ENCODE measurements around the gene AKAP9.

The AKAP9 gene

DNA sequence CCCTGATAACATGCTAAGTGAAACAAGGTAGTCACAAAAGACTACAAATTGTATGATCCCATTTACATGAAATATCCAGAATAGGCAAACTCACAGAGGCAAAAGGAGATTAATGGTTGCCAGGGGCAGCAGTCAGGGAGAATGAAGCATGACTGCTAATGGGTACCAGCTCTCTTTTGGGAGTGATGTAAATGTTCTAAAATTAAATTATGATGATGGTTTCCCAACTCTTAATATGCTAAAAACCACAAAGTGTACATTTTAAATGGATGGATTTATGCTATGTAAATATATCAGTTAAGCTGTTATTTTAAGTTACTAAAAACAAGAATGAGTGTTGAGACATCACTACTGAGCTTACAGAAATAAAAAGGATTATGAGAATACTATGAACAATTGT, 181.0 kb downstream of the AKAP9 start:
- Histone ChIP-seq H3K9me3 (replicated peaks in 1 of 11) (peaks cover 0 to 24% (median 16%) of the 10 kb centered on the region in 11 experiments; a peak in 12 of 22 replicates), H4K20me1 (peaks cover 0 to 11% (median 0%) of the 10 kb centered on the region in 11 experiments; a peak in 3 of 22 replicates), H3K4me3 (no peak overlapping the region), H3K4me1 (no peaks in the 10 kb centered on the region), H3K27me3 (no peaks in the 10 kb centered on the region), H3K36me3 (peaks cover 85 to 100% (median 97%) of the 10 kb centered on the region in 11 experiments), H3K9ac (no peak overlapping the region), H3K27ac (no peak overlapping the region), H3K4me2 (no peak overlapping the region)
- TF ChIP-seq Cebpa-rat (IDR thresholded peaks at IDR 0.05) = no peak

DNA sequence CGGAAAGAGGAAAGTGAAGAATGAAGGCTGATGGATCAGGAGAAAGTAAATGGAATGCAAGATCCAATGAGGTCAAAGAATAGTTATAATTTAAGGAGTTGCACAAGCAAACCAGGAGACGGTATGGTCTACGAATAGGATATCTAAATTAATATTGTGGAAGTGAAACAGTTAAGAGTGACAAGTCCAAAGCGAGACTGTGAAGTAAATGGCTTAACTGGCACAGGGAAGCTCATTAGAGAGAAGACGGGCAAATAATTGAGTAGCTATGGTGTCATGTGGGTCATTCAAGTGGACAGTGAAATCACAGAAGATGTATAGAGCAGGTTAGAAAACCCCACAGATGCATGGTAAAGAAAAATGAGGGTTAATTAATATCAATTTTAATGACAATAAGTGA, 190.4 kb downstream of the AKAP9 start:
- no peak overlapping the region for H3K9ac ChIP-seq
- H3K4me1 ChIP-seq = peaks cover 22 to 35% (median 26%) of the 10 kb centered on the region in 10 experiments
- H3K4me2 ChIP-seq = peak overlapping the region in 4 of 11 experiments; percentile 0 to 89 (median 44); a peak in 4 of 22 replicates
- peaks cover 0 to 23% (median 0%) of the 10 kb centered on the region in 11 experiments; a peak in 7 of 22 replicates for H4K20me1 ChIP-seq
- H3K4me3 ChIP-seq = no peak overlapping the region
- no peak for TF ChIP-seq Cebpa-rat (IDR thresholded peaks at IDR 0.05)
- H3K27me3 ChIP-seq = no peaks in the 10 kb centered on the region
- no peaks in the 10 kb centered on the region for H3K9me3 ChIP-seq (replicated peaks in 1 of 11)
- peaks cover 24 to 56% (median 49%) of the 10 kb centered on the region in 11 experiments for H3K36me3 ChIP-seq
- H3K27ac ChIP-seq = no peak overlapping the region

GRCh38 chr7:92131764-92132330, 191.2 kb downstream of the AKAP9 start:
- Histone ChIP-seq H3K27me3 (no peaks in the 10 kb centered on the region), H3K4me2 (peak overlapping the region in 8 of 11 experiments; percentile 71 to 89 (median 81); a peak in 11 of 22 replicates), H3K36me3 (peaks cover 16 to 49% (median 42%) of the 10 kb centered on the region in 11 experiments), H3K4me1 (peaks cover 22 to 35% (median 26%) of the 10 kb centered on the region in 10 experiments), H3K4me3 (no peak overlapping the region), H4K20me1 (peaks cover 0 to 23% (median 0%) of the 10 kb centered on the region in 11 experiments; a peak in 7 of 22 replicates), H3K27ac (no peak overlapping the region), H3K9me3 (replicated peaks in 1 of 11) (no peaks in the 10 kb centered on the region), H3K9ac (no peak overlapping the region)
- no peak for TF ChIP-seq Cebpa-rat (IDR thresholded peaks at IDR 0.05)

DNA sequence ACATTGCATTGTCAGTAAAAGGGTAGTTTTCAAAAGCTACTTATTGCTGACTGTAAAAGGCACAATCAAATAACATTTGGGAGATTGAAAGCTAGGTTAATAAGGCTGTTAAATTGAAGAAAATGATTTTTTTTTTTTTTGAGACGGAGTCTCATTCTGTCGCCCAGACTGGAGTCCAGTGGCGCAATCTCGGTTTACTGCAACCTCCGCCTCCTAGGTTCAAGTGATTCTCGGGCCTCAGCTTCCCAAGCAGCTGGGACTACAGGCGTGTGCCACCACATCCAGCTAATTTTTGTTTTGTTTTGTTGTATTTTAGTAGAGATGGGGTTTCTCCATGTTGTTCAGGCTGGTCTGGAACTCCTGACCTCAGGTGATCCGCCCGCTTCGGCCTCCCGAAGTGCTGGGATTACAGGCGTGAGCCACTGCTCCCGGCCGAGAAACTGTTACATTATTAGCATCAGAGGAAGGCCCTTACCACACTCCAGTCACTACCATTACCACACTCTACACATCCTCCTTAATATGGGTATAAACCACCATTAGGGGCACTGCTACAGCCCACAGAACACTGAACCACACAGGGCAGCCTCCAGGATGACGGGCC, 192.6 kb downstream of the AKAP9 start:
- H3K27me3 ChIP-seq = no peaks in the 10 kb centered on the region
- H3K36me3 ChIP-seq = peaks cover 7 to 35% (median 29%) of the 10 kb centered on the region in 11 experiments; a peak in 21 of 22 replicates
- H3K9me3 ChIP-seq (replicated peaks in 1 of 11) = no peaks in the 10 kb centered on the region
- peak overlapping the region; percentile 85 to 95 (median 92); a peak in 21 of 22 replicates for H3K27ac ChIP-seq
- H3K9ac ChIP-seq = peak overlapping the region; percentile 82 to 95 (median 89)
- peaks cover 0 to 23% (median 0%) of the 10 kb centered on the region in 11 experiments; a peak in 7 of 22 replicates for H4K20me1 ChIP-seq
- peaks cover 22 to 35% (median 26%) of the 10 kb centered on the region in 10 experiments for H3K4me1 ChIP-seq
- no peak for TF ChIP-seq Cebpa-rat (IDR thresholded peaks at IDR 0.05)
- peak overlapping the region; percentile 74 to 95 (median 91) for H3K4me3 ChIP-seq
- peak overlapping the region; percentile 71 to 89 (median 79) for H3K4me2 ChIP-seq

DNA sequence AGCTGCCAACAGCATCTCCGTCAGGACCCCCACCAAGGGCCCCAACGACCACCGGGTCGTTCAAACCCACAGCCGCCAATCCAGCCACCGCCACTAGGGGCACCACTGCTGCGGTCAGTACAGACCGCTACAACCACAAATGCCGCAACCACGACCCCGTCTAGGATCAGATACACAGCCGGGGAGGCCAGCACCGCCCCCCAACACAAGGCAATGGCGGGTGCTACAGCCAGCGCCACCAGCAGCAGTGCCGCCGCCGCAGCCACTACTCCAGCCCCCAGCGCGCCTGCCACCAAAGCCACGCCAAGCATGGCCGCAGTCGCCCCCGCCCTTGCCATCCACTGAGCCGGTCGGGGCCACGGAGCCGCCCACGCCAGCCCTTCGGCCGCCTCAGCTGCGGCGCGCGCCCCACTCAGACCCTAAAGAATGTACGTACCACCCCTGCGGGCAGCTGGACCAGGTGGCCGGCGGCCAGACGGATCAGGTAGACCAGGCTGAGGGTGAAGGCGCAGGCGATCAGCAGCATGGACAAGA, 193.1 kb downstream of the AKAP9 start:
- Histone ChIP-seq H4K20me1 (peaks cover 0 to 23% (median 0%) of the 10 kb centered on the region in 11 experiments; a peak in 7 of 22 replicates), H3K9ac (peak overlapping the region; percentile 82 to 95 (median 89)), H3K27ac (peak overlapping the region; percentile 85 to 95 (median 92)), H3K4me2 (peak overlapping the region; percentile 71 to 89 (median 79)), H3K4me1 (peaks cover 22 to 35% (median 26%) of the 10 kb centered on the region in 10 experiments), H3K4me3 (peak overlapping the region; percentile 74 to 95 (median 91)), H3K9me3 (replicated peaks in 1 of 11) (peaks cover 0 to 5% (median 0%) of the 10 kb centered on the region in 11 experiments; a peak in 2 of 22 replicates), H3K36me3 (peaks cover 3 to 29% (median 23%) of the 10 kb centered on the region in 11 experiments; a peak in 20 of 22 replicates), H3K27me3 (no peaks in the 10 kb centered on the region)
- no peak for TF ChIP-seq Cebpa-rat (IDR thresholded peaks at IDR 0.05)

DNA sequence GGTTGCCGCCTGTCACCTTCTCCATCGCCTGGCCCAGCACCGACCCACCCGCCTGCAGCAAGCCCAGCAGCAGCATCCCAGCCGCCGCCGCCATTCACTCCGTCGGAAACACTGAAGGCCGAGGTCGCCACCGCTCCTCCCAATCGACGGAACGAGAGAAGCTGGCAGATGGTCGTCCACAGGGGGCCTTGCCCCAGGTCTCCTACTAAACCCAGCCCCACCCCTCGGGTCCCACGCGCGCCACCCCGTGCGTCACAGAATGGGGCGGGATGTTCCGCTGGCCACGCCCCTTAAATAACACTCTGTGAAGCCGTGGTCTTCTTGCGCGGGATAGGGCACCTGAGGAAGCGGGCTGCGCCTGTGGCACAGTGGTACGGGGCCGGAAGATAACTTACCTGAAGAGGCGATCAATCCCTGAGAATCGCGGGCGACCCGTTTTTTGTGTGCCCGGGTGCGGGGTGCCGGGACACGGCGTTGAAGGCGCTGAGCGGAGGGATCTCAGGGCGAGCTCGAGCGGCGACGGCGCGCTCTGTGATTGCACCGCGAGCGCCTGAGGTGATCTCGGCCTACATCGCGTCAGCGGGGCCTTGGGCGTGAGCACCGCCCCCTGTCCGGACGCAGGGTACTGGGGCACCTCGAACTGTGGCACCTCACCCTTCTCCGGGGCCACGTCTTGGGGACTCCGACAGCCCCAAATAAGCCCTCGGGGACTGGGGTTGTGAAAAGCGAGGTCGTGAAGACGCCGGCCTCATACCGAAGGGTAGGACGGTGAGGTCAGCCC, 193.8 kb downstream of the AKAP9 start, which contains the start of gene CYP51A1:
Gene CYP51A1, minus strand, starts transcription at position 207 of the 781 bp plus-strand sequence. Its CDS starts 113 bp downstream, at position 94.
- H3K9me3 ChIP-seq (replicated peaks in 1 of 11) = peaks cover 0 to 9% (median 0%) of the 10 kb centered on the region in 11 experiments; a peak in 5 of 22 replicates
- H3K4me2 ChIP-seq = peak within 1 kb of the TSS; percentile 71 to 89 (median 79)
- no peaks in the 10 kb centered on the region for H3K27me3 ChIP-seq
- no peak for TF ChIP-seq Cebpa-rat (IDR thresholded peaks at IDR 0.05)
- H3K36me3 ChIP-seq = peaks cover 3 to 23% (median 19%) of the 10 kb centered on the region in 11 experiments; a peak in 20 of 22 replicates
- H3K27ac ChIP-seq = peak within 1 kb of the TSS; percentile 85 to 95 (median 92)
- peak within 1 kb of the TSS; percentile 74 to 95 (median 91) for H3K4me3 ChIP-seq
- H3K9ac ChIP-seq = peak within 1 kb of the TSS; percentile 82 to 95 (median 89)
- peaks cover 22 to 35% (median 26%) of the 10 kb centered on the region in 10 experiments for H3K4me1 ChIP-seq
- peaks cover 0 to 23% (median 0%) of the 10 kb centered on the region in 11 experiments; a peak in 7 of 22 replicates for H4K20me1 ChIP-seq

- H3K9me3 ChIP-seq (replicated peaks in 1 of 11) = peaks cover 0 to 17% (median 5%) of the 10 kb centered on the region in 11 experiments; a peak in 14 of 22 replicates
- H3K9ac ChIP-seq = peak overlapping the region; percentile 82 to 95 (median 89)
Measured at GRCh38 chr7:92135052-92135889, 194.6 kb downstream of the AKAP9 start.

More at GRCh38 chr7:92135052-92135889, 194.6 kb downstream of the AKAP9 start:
- peak overlapping the region; percentile 71 to 89 (median 79) for H3K4me2 ChIP-seq
- no peak for TF ChIP-seq Cebpa-rat (IDR thresholded peaks at IDR 0.05)
- peaks cover 0 to 21% (median 0%) of the 10 kb centered on the region in 11 experiments; a peak in 7 of 22 replicates for H4K20me1 ChIP-seq
- H3K36me3 ChIP-seq = peaks cover 0 to 15% (median 11%) of the 10 kb centered on the region in 11 experiments; a peak in 19 of 22 replicates
- H3K27ac ChIP-seq = peak overlapping the region; percentile 85 to 95 (median 92)
- peak overlapping the region; percentile 74 to 95 (median 91) for H3K4me3 ChIP-seq
- peaks cover 22 to 35% (median 26%) of the 10 kb centered on the region in 10 experiments for H3K4me1 ChIP-seq
- no peaks in the 10 kb centered on the region for H3K27me3 ChIP-seq
